HG03558 (cell line): ENCODE measurements around the gene PDZD2.

Experiments
- ATAC-seq: cut with Tn5 transposase; IDR thresholded peaks from one replicate; pipeline ENCODE4 v1.9.1; 2021; ENCODE audit warnings: moderate number of reproducible peaks; ENCODE audit not compliant: unreplicated experiment; ENCODE audit errors: extremely low read depth

PDZD2 gene

DNA sequence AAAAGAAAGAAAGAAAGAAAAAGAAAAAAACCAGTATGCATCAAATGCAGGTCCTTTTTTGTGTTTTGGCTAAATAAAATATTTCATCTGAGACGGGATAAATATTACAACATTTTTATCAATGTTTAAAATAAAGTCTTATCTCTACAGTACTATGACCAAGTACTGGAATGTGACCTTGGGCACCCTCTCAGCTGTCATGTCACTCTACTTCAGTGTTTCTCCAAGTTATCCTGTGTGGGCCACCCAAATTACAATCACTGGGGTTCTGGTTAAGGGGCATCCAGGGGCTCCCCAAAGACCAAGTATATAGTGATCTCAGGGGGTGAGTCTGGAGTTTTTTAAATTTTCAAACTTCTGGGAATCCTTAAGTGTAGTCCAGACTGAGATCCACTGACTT is 3.5 kb upstream of the PDZD2 start:
- ATAC-seq = no peak

DNA sequence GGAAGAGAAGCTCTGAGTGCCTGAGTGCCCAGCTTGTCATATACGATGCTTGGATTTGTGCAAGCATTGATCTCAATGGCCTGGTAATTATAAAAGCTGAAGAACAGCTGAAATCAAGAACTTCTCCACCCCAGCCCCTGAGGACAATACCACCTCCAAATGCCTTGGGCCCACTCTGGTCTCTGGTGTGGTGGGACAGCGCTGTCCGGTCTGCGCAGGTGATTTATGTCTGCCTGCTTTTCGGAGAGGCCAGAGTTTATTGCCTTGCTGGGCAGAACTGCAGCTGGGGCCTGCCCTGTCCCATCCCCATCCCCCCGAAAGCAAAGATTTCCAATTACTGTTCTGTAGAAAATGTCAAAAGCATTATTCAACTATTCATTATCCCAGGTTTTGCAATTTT is 1.1 kb upstream of the PDZD2 start:
- no peak for ATAC-seq

DNA sequence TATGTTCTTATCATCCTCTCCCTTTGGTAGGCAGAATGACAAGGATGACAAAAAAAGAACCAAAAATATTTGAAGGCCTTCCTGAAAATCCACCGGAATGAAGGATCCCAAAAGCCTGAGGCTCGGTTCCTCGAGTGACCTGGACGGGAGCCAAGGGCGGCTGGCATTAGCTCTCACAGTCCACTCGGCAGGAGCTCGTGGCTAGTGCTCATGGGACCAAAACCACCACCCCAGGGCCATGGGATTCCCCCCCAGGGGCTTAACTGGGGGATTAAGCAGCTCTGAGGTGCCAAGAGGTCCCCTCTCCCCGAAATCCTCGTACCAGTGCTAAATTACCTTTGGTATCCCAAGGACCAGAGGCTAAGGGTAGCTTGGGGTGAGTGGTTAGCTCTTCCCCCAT is 586 bp upstream of the PDZD2 start:
- ATAC-seq = no peak

DNA sequence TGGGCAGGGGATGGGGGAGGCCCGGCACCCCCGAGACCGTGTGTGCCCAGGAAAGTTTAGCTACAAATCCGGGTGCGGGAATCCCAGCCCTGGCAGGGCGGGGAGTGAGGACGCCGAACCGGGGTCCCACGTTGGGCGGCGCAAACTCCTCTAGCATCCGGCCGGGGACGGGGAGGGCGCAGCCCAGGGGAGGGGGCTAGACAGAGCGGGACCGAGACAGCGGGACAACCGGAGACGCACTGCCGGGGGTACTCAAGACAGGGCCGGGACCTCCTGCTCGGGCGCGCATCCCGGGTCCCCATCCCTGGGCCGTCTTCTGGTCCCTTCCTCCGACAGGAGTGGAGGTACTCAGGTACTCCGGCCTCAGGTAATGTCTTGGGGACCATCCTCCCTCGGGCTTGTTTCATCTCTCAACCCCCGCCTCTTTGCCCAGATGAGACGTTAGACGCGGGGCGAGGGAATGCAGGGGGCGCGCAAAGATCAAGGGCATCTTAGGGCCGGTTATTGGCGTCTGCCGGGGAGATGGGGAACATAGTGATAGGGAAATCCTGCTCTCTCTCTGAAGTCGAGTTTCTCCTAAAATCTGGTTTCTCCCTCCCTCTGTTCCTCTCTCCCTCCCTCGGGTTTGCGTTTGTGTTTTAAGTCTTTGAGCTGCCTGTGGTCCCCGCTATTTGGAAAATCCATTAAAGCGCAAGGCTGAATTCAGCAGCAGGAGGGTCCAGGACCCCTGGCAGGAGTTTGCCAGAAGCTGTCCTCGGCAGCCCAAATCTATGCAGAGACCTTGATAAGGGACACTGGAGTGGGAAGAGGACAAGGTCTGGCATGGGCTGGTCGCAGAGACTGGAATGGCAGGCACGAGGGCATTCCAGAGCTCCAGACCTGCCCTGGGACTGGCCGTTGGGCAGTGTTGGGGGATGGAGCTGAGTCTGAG is 815 bp downstream of the PDZD2 start:
- no peak for ATAC-seq

DNA sequence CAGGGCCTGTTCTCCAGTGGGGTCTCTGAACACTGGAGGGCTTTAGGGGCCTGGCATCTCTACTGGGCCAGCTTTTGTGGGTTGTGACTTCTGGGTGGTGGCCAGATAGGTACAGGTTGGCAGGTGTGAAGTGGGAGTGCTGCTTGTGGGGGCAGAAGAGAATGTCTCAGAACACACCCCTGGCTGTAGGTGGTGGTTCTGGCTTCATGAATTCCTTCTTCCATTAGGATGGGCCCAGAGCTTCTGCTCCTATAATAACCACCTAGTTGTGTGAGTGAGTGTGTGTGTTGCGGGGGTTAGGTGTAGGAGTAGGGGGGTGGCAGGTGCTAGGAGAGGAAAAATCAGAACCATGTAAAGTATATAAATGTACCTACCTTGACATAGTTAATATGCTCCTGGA is 1.6 kb downstream of the PDZD2 start:
- no peak for ATAC-seq

DNA sequence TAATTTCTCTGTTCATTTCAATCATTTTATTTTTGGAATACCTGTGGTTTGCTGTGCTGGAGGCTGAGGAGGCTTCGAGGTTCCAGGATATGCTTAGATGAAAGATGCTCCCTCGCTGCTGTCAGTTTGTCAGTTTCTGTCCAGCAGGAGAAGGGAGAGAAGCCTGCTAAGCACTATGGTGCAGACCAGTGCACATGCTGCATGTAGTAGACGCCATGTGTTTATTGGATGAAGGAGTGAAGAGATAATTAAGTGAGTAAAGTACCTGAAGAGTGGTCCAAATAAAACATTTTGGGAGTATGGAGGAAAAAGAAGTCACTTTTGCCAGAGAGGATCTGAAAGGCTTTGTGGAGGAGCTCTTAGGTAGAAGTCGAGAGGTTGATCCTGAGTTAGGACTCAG is 2.1 kb downstream of the PDZD2 start:
- no peak for ATAC-seq

DNA sequence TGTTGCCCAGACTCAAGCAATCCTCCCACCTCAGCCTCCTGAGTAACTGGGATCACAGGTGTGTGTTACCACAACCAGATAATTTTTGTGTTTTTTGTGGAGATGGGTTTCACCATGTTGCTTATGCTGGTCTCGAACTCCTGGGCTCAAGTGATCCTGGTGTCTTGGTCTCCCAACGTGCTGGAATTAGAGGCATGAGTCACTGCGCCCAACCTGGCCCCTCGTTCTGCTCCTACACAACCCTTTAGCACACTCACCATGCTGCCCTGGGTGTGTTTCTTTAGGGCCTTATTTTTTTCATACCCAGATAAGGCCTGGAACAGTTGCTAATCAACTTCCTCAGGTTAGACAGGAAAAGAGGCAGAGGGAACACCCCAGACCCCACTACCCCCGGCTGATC is 2.6 kb downstream of the PDZD2 start:
- ATAC-seq = no peak

DNA sequence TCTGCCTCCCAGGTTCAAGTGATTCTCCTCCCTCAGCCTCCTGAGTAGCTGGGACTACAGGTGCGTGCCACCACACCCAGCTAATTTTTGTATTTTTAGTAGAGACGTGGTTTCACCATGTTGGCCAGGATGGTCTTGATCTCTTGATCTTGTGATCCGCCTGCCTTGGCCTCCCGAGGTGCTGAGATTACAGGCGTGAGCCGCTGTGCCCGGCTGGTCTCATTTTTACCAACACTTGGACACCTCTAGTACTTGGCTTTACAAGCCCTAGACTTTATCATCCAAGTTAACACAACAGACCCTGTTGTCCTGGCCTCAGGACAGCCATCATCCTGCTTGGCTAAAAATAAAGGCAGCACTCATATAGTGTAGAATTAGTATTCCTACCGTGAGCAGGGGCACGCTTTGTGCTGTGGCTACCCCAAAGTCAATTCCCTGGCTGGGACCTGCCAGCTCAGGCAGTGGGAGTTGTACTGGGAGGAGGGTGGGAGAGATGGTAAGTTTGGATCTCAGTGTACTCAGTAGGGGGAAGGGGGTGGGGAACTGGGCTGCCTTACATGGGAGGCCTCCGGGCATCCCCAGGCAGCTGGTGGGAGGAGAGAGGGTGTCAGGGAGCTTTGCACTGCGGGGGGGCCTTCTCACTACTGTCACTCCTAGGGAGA is 6.6 kb downstream of the PDZD2 start:
- ATAC-seq = no peak

DNA sequence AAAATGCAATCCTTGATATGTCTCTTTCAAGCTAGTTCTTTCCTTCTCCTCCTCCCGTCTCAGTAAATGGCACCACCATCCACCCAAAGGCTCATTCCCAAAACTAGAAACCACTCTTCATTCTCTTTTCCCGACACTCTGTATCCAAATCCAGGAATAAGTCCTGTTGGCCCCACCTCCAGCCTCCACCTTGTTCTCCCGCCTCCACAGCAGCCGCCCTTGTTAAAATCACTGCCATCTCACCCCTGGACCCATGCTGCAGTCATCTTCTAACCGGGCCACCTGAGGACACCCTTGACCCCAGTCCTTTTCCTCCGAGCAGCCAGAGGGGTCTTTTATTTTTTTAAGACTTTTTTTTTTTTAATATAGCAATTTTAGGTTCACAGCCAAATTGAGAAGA is 9.4 kb downstream of the PDZD2 start:
- ATAC-seq = no peak

DNA sequence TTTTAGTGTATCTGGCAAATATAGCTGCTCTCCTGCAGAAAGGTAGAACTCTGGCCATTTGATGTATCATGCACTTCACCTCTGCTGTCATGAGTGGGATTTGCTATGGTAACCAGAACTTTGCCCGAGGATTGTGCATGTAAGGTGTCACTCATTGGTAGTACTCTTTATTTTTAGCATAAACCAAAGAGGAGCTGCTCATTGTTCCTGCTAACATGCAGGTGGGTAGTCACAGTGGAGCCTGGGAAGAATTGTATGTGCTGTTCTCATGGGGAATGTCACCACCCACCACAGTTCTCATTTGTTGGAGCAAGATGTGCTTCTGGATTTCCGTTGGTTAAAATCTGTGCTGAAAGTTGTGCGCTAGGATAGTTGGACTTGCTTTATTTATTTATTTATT is 12.3 kb downstream of the PDZD2 start:
- ATAC-seq = no peak

DNA sequence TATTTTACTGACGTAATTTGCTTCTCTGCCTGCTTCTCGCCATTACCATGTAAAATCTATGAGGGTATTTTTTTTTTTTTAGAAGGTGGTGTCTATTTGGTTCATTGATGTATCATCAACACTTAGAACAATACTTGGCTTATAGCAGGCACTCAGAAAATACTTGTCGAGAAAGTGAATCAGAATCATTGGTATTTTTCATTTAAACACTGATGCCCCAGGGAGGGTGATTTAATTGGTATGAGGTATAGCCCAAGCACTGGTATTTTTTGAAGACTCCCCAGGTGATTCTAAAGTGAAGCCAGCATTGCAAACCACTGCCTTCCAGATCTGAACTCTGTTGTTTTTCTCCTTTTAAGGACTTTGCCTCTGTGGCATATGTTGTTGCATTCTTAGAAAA is 16.6 kb downstream of the PDZD2 start:
- no peak for ATAC-seq

DNA sequence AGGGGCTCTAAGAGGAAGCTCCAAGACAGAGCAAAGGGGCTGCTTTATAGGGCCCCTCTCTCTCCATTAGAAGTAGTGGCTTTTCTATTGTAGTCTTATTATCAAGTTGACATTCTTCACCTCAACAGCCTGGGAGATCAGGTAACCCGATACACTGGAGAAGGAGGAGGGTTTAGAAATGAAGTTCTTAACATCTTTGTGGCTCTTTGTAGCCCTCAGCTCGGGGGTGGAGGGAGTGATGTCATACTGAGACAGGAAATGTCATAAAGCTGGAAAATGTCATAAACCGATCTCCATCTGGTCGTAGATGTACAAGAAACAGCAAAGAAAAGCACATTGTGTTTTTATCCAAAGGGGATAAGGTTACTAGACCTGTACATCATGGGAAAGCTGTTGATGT is 17.9 kb downstream of the PDZD2 start:
- ATAC-seq = no peak

DNA sequence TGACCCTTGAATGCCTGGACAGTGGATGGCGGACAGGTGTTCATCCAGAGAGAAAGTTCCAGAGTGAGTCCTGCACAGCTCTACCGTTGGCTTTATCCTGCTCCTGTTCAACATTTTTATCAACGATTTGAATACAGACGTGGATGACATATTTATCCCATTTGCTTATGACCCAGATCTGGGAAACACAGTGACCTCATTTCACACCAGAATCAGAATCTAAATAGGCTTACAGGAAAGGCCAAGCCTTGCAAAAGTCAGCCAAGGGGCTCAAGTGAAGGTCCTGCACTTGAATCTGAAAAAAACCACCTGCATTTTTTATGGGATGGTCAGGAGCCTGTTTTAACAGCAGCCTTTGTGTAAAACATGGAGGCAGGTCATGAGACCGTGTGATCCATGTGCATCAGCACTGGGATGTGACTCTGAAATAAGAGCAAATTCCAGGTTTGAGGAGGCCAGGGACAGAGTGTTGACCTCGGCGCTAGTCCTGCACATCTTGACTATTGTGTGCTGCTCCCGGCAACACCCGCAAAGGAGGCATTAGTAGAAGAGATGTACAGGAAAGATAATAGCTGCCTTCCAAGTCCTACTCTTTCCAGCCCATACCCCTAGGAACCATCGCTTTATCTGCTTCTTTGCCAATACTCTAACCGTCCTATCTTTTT is 18.5 kb downstream of the PDZD2 start:
- no peak for ATAC-seq

DNA sequence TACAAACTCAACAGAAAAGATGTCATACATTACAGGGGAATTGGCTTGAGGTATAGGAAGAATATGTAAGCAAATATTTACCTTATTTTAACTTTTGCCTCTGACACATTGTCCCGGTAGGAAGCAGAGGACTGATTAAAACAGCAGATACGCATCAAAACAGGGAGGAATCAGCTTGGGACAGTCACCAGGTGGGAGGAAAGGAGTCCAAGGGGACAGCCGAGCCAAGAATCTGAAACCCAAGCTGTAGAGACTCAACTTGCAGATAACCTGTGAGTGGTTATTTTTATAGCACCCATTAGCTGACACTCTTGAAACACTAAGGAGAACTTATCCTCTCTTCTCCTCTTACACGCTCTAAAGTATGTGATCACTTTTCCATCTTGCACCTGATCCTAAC is 22.3 kb downstream of the PDZD2 start:
- no peak for ATAC-seq

DNA sequence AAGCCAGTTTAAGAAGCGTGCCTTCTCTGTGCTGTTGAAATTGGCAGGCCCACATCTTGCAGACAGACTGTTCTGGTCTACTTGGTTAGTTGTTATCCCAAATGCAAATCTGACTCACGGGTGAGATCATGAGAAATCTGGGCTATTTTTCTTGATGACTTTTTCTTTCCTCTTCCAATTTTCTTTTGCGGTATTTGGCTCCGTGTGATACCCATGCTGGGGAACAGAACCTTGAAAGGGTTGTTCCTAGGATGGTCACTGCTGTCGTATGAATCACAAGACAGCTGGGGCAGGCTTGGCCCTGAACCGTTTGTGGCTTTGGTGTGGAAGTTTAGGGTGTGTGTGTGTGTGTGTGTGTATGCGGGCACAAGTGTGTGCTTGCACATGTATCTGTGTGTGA is 24.6 kb downstream of the PDZD2 start:
- ATAC-seq = no peak

DNA sequence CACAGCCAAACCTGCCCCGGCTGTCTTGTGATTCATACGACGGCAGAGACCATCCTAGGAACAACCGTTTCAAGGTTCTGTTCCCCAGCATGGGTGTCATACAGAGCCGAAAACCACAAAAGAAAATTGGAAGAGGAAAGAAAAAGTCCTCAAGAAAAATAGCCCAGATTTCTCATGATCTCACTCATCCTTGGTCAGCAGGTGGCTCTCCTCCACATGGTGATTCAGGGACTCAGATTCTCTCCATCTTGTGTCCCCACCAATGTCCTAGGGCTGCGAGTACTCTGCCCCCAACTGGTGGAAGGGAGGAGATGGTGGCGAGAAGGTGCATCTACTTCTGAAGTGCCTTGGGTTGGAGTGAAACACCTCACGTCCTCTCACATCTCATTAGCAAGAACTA is 25.6 kb downstream of the PDZD2 start:
- no peak for ATAC-seq

DNA sequence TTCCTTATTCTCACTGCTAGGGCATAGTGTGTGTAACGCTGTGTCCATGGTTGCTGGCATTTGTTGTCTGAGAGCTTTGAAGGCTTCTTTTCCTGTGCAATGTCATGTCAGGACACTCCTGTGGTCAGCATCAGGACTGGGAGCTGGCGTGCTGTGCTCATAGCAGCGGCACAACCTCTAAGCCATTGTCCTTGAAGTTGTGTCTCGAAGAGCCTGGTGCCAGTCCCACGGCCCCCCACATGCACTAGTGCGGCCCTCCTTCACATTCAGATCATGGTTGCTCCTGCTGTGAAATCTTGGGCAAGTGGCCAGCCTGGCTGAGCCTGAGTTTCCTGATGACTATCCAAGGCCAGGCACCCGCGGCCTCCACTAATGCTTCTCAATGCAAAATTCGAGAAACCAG is 32.4 kb downstream of the PDZD2 start:
- ATAC-seq = no peak

DNA sequence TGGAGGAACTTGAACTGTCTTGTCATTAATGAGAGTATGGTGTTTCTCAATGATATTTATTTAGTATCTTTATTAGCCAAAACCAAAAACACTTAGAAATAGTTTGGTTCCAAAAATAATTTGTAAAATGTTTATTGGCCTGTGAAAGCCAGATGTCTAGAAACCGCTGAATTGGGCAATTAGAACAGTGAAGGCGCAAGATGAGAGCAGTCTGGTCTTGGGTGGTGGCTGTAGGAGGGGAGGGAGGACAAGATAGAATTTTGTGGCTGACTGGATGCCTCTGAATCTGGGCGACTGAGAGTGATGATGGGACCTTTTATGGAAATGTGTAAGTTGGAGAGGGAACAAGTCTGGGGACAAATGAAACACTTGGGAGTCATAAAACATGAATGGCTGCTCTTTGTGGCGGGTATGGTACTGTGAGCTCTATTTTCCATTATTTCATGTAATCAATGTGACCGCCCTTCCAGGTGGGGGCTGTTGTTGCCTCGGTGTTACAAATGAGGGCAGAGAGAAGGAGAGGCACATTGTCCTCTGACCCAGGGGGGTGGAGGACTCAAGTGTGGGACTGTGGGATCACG is 35.5 kb downstream of the PDZD2 start:
- no peak for ATAC-seq

DNA sequence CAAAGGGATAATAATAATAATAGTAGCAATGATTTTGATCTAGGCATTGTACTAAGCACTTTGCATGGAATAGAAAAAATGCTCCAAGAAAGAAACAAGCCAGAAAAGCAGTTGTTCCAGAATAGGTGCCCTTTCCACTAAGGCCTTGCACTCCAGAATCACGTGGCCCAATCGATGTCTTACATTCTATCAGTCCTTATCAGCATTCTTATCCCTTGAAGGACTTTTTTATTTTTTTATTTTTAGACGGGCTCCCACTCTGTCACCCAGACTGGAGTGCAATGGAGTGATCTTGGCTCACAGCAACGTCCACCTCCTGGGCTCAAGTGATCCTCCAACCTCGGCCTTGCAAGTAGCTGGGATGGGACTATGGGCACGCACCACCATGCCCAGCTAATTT is 36.5 kb downstream of the PDZD2 start:
- ATAC-seq = no peak

DNA sequence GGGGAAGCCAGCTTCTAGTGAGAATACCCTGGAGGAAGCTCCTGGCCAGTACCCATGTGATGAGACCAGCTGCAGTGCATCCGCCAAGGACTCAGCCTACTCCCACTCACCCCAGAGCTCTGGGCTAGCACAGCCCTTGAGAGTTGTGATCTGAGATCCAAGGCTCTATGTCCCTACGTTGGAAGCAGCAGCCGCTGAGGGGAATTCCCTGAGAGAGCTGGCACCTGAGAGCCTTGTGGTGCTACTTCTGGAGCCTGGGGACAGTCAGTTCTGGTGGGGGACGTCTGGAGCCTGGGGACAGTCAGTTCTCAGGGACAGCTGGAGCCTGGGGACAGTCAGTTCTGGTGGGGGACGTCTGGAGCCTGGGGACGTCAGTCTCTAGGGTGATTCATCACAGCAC is 39.2 kb downstream of the PDZD2 start:
- ATAC-seq = no peak

DNA sequence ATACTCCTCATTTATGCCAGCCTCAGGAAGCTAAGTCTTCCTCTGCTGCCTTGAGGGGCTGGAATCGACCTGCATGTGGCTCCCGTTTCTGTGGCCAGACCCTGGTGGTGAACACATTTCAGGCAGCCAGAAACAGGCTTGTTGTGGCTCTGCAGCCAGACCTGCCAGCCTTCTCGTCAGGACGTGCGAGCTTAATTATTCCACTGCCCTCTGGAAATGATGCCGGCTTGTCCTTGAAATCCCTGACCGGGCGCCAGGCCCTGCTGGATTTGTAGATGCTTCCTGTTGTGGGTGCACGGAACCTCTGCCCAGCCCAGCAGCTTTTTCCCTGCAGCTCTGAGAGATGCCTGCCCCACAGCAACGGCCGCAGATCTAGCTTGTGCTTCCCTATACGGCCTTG is 41.6 kb downstream of the PDZD2 start:
- ATAC-seq = no peak
